GM12878 (cell line): ENCODE results near the gene SLC16A10. TPM values are rescaled to one million over a fixed set of nuclear protein-coding genes. Genes with fewer than 3 reads are reported as not detected.

Experiments
- ATAC-seq: fragments of 200-7000 bp; cut with Tn5 transposase; 3 replicates; pipeline ENCODE4 v1.9.1; 2020; ENCODE audit warnings: mild to moderate bottlenecking, moderate library complexity
- BruUV-seq: library from RNA; stranded (reverse); fragments of 400-500 nt; replicated peaks from 2 replicates; lab custom pipeline; 2021; lab: Mats Ljungman, UMichigan
- CTCF ChIA-PET: fragments of 300-600 bp; sonication (Branson Sonifier 250); formaldehyde crosslinking; extraction: SDS; loops from one replicate; lab custom pipeline; 2021; ENCODE audit warnings: inconsistent platforms; lab: Yijun Ruan, JAX
- POLR2A ChIA-PET: fragments of 350-600 bp; formaldehyde crosslinking; extraction: SDS; loops from one replicate; lab custom pipeline; 2021; ENCODE audit warnings: inconsistent platforms; lab: Charles Lee
- RAD21 ChIA-PET: fragments of 300-600 bp; sonication (Branson Sonifier 250); formaldehyde crosslinking; loops from one replicate; lab custom pipeline; 2023; ENCODE audit warnings: antibody characterized with exemption; ENCODE audit not compliant: unreplicated experiment; lab: Charles Lee
- SMC1A ChIA-PET: fragments of 300-600 bp; sonication (Branson Sonifier 250); formaldehyde crosslinking; loops from one replicate; lab custom pipeline; 2023; ENCODE audit not compliant: unreplicated experiment, uncharacterized antibody; lab: Charles Lee
- DNase-seq: peaks from one replicate; pipeline ENCODE4 v3.0.0-alpha.2; 2011; ENCODE audit warnings: low read depth, low spot score
- FAIRE-seq: peaks from 3 replicates; lab custom pipeline; 2011; peaks lifted over from hg19 to GRCh38; lab: Jason Lieb, UNC
- H2AFZ ChIP-seq: 2 replicates; pipeline ENCODE4 v1.6.0; 2011; ENCODE audit warnings: low read depth, low read length, control low read depth; ENCODE audit not compliant: control insufficient read depth
- H3K27ac ChIP-seq: 2 replicates; pipeline ENCODE4 v1.5.1; 2011; ENCODE audit warnings: control low read depth; ENCODE audit not compliant: control insufficient read depth, insufficient read depth
- H3K27me3 ChIP-seq, 2 experiments: replicated peaks in 1 of 2; 2 replicates each; pipeline versions ENCODE4 v1.6.0 to v1.6.1; 2011; ENCODE audit warnings: low read length in 1 of 2; ENCODE audit not compliant: control insufficient read depth in 2 of 2, insufficient read depth in 2 of 2
- H3K36me3 ChIP-seq, 2 experiments: 2 replicates each; pipeline ENCODE4 v1.5.1; 2011; ENCODE audit warnings: low read length in 1 of 2; ENCODE audit not compliant: control insufficient read depth in 2 of 2, insufficient read depth in 2 of 2
- H3K4me1 ChIP-seq: 2 replicates; pipeline ENCODE4 v1.6.1; 2011; ENCODE audit warnings: mild to moderate bottlenecking, low read length, moderate library complexity, mixed read lengths; ENCODE audit not compliant: control insufficient read depth, insufficient read depth
- H3K4me2 ChIP-seq: 2 replicates; pipeline ENCODE4 v1.6.0; 2011; ENCODE audit warnings: control low read depth; ENCODE audit not compliant: control insufficient read depth, insufficient read depth
- H3K4me3 ChIP-seq: fragments of 200-600 bp; sonication (generic); 2 replicates; pipeline ENCODE4 v1.5.1; 2016
- H3K79me2 ChIP-seq: 2 replicates; pipeline ENCODE4 v1.6.0; 2011; ENCODE audit warnings: low read length; ENCODE audit not compliant: control insufficient read depth, insufficient read depth
- H3K9ac ChIP-seq: 2 replicates; pipeline ENCODE4 v1.8.0; 2011; ENCODE audit warnings: low read length, control low read depth, mixed read lengths; ENCODE audit not compliant: control insufficient read depth, insufficient read depth
- H3K9me3 ChIP-seq: replicated peaks from 3 replicates; pipeline ENCODE4 v1.5.1; 2011; ENCODE audit warnings: mild to moderate bottlenecking, low read length; ENCODE audit not compliant: control insufficient read depth, insufficient read depth
- H4K20me1 ChIP-seq: 2 replicates; pipeline ENCODE4 v1.6.0; 2011; ENCODE audit not compliant: control insufficient read depth, insufficient read depth
- ATF7 ChIP-seq: fragments of 450-650 bp; IDR thresholded peaks from 2 replicates; pipeline ENCODE4 v1.6.1; 2016; ENCODE audit warnings: low read depth, mild to moderate bottlenecking
- CREB1 ChIP-seq: IDR thresholded peaks from 2 replicates; pipeline ENCODE4 v1.6.1; 2012; ENCODE audit warnings: low read depth, mild to moderate bottlenecking, inconsistent platforms
- GABPA ChIP-seq: IDR thresholded peaks from 2 replicates; pipeline ENCODE4 v1.6.1; 2014; ENCODE audit warnings: antibody characterized with exemption, low read depth, mild to moderate bottlenecking, inconsistent platforms
- HSF1 ChIP-seq: fragments of 150-350 bp; IDR thresholded peaks from 2 replicates; pipeline ENCODE4 v1.6.1; 2014; ENCODE audit warnings: mild to moderate bottlenecking, low read depth, low read length
- JUNB ChIP-seq: IDR thresholded peaks from 2 replicates; pipeline ENCODE4 v1.6.1; 2016; ENCODE audit warnings: antibody characterized with exemption, mild to moderate bottlenecking
- JUND ChIP-seq: IDR thresholded peaks from 2 replicates; pipeline ENCODE4 v1.6.1; 2012; ENCODE audit warnings: low read depth, mild to moderate bottlenecking, low read length, improper control_type of control experiment, moderate library complexity
- NFXL1 ChIP-seq: fragments of 450-650 bp; IDR thresholded peaks from 2 replicates; pipeline ENCODE4 v1.6.1; 2017; ENCODE audit warnings: antibody characterized with exemption, mild to moderate bottlenecking, borderline replicate concordance
- NKRF ChIP-seq: fragments of 450-650 bp; conservative IDR thresholded peaks from 2 replicates; pipeline ENCODE4 v1.6.1; 2017; ENCODE audit warnings: mild to moderate bottlenecking, moderate library complexity
- PML ChIP-seq: IDR thresholded peaks from 2 replicates; pipeline ENCODE4 v1.6.1; 2012; ENCODE audit warnings: low read length, inconsistent platforms
- RAD21 ChIP-seq: IDR thresholded peaks from 2 replicates; pipeline ENCODE4 v1.6.1; 2011; ENCODE audit warnings: mild to moderate bottlenecking, low read depth, low read length, moderate library complexity; ENCODE audit not compliant: insufficient read depth
- SMC3 ChIP-seq: IDR thresholded peaks from 2 replicates; pipeline ENCODE4 v1.6.1; 2011; ENCODE audit warnings: low read length, improper control_type of control experiment, borderline replicate concordance
- SREBF1 ChIP-seq: IDR thresholded peaks from 2 replicates; pipeline ENCODE4 v1.6.1; 2012; ENCODE audit warnings: mild to moderate bottlenecking, low read length
- TAF1 ChIP-seq: IDR thresholded peaks from 2 replicates; pipeline ENCODE4 v1.6.1; 2011; ENCODE audit warnings: mild to moderate bottlenecking, low read depth, low read length, borderline replicate concordance
- ZNF384 ChIP-seq: IDR thresholded peaks from 2 replicates; pipeline ENCODE4 v1.6.1; 2012; ENCODE audit warnings: low read depth, mild to moderate bottlenecking, low read length, improper control_type of control experiment, borderline replicate concordance
- WGBS: methylation state at CpG from one replicate; pipeline ENCODE4 v1.1.6; 2016; ENCODE audit warnings: low lambda C conversion rate; ENCODE audit not compliant: insufficient replicate concordance, insufficient coverage; ENCODE audit errors: missing lambda C conversion rate; 5-methylcytosine and 5-hydroxymethylcytosine counted together
- in situ Hi-C: fragments of 300-500 bp; cut with MboI; formaldehyde crosslinking; loops from 9 replicates; pipeline ENCODE4 v1.14.3; 2018; ENCODE audit warnings: mixed read lengths
- intact Hi-C: fragments of 100-400 bp; cut with micrococcal nuclease; formaldehyde crosslinking; loops from one replicate; pipeline ENCODE4 v1.14.2; 2022; ENCODE audit not compliant: unreplicated experiment
- polyA plus RNA-seq, 11 experiments: library from polyadenylated mRNA; depleted of rRNA in 4 of 11; unstranded in 6 of 11; stranded (reverse) in 5 of 11; fragments of >200 nt; fragmentation: Nextera tagmentation in 4 of 11; fragmentation: Illumina TruSeq in 1 of 11; extraction: Ambion mirVana in 4 of 11; extraction: Trizol in 1 of 11; gene quantifications; 1 replicate in 1 of 11; 2 replicates in 10 of 11; pipeline versions ENCODE4 v1.2.1 to v1.2.3, GENCODE V29; 2011 to 2016; ENCODE audit warnings: inconsistent platforms in 2 of 11, missing spikeins in 2 of 11, low read depth in 1 of 11
- total RNA-seq, 4 experiments: library from RNA; depleted of rRNA in 3 of 4; stranded (reverse); fragments of >200 nt in 3 of 4; fragmentation: Illumina TruSeq in 1 of 4; extraction: Trizol in 1 of 4; gene quantifications; 2 replicates each; pipeline versions ENCODE4 v1.2.1 to v1.2.3, GENCODE V29; 2013 to 2021
- TF ChIP-seq, protein P1 (sequence below), 3 experiments: IDR thresholded peaks in 2 of 3; conservative IDR thresholded peaks in 1 of 3; 2 replicates each; pipeline ENCODE4 v1.5.1; 2011; ENCODE audit warnings: low read depth in 3 of 3, low read length in 3 of 3, mild to moderate bottlenecking in 3 of 3, control low read depth in 2 of 3, moderate library complexity in 2 of 3, inconsistent platforms in 1 of 3, mixed read lengths in 1 of 3; ENCODE audit not compliant: control insufficient read depth in 2 of 3, insufficient read depth in 1 of 3; ENCODE audit errors: extremely low read depth in 1 of 3

The SLC16A10 gene
- total and polyA plus RNA-seq, 10 of the 15 experiments (the other 5 are each of a cell fraction or from before 2014, with no cell fraction given): 2.3 to 19.0 (median 8.0) TPM

GRCh38 chr6:111208933-111209332 lies 121.6 kb downstream of the SLC16A10 start (continued):
- TF ChIP-seq JUND (no peak), CREB1 (no peak)

DNA sequence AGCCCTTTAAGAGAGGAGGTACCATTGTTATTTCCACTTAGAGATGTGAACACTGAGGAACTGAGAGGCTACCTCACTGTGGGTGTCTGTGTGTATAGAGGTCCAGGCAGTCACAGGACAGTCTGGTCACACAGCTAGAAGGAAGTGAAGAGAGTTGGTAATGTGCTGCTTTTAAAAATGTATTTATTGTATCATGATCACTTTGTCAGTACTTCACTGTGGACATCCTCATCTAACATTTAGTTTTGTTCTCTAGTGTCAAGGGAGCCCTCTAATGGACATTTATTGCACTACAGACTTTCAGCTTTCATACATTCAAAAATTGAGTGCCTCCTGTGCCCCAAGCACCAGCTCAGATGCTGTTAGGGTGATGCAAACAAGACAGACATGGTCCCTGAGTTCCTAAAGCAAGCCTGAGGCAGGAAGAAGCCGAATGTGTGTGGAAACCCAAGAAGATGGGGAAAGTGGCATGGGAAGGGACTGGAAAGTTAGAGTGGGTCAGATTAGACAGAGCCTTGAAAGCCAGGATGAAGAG lies 123.0 kb downstream of the SLC16A10 start:
- H3K79me2 ChIP-seq: no peaks in the 10 kb centered on the region
- no peaks in the 10 kb centered on the region for H3K9me3 ChIP-seq
- no peak overlapping the region for H3K4me2 ChIP-seq
- H3K4me3 ChIP-seq: no peak overlapping the region
- no peaks in the 10 kb centered on the region for H3K36me3 ChIP-seq
- H3K4me1 ChIP-seq: no peaks in the 10 kb centered on the region
- ChIA-PET POLR2A (no interaction called here), RAD21 (interaction anchor here (0.6 to 4.5 kb wide), 9 partner anchors 13 to 528 kb away, joined by 3 to 42 read pairs (median 3); no protein-coding TSS in a partner anchor), SMC1A (interaction anchor here (0.6 to 3.9 kb wide), 19 partner anchors 8 to 268 kb away, joined by 3 to 33 read pairs (median 3); a partner anchor contains a TSS), CTCF (interaction anchor here (0.5 to 5.2 kb wide), 29 partner anchors 9 to 698 kb away, joined by 3 to 85 read pairs (median 4); no protein-coding TSS in a partner anchor)
- in situ Hi-C loops: loop anchor here (5.0 kb wide), 3 partner anchors 153 to 683 kb away; no protein-coding TSS in a partner anchor
- ATAC-seq (peak; percentile 92), FAIRE-seq (peak; percentile 95), DNase-seq (peak; percentile 30)
- no peaks in the 10 kb centered on the region for H4K20me1 ChIP-seq
- no peak overlapping the region for H2AFZ ChIP-seq
- no peak overlapping the region for H3K9ac ChIP-seq
- WGBS: 0% methylated on average over 1 of the region's 1 CpG
- no peak for TF ChIP-seq JUNB
- TF ChIP-seq SREBF1: no peak
- peak; percentile 78; the same call in 1 of the 2 replicates for TF ChIP-seq SMC3
- peak; percentile 91 for TF ChIP-seq RAD21
- no peak for TF ChIP-seq NKRF
- no peak for TF ChIP-seq ATF7
- no peak for TF ChIP-seq NFXL1
- TF ChIP-seq PML: no peak
- TF ChIP-seq TAF1: no peak
- TF ChIP-seq HSF1: no peak
- TF ChIP-seq GABPA: no peak
- TF ChIP-seq, protein P1, sequence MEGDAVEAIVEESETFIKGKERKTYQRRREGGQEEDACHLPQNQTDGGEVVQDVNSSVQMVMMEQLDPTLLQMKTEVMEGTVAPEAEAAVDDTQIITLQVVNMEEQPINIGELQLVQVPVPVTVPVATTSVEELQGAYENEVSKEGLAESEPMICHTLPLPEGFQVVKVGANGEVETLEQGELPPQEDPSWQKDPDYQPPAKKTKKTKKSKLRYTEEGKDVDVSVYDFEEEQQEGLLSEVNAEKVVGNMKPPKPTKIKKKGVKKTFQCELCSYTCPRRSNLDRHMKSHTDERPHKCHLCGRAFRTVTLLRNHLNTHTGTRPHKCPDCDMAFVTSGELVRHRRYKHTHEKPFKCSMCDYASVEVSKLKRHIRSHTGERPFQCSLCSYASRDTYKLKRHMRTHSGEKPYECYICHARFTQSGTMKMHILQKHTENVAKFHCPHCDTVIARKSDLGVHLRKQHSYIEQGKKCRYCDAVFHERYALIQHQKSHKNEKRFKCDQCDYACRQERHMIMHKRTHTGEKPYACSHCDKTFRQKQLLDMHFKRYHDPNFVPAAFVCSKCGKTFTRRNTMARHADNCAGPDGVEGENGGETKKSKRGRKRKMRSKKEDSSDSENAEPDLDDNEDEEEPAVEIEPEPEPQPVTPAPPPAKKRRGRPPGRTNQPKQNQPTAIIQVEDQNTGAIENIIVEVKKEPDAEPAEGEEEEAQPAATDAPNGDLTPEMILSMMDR (IDR thresholded peaks at IDR 0.05 in 2 of 3, conservative IDR thresholded peaks at IDR 0.05 in 1 of 3; ENCODE audit: control insufficient read depth in 2 of 3, extremely low read depth in 1 of 3, insufficient read depth in 1 of 3, low read depth in 3 of 3, low read length in 3 of 3): peak; percentile 65 to 78 (median 76)
- TF ChIP-seq ZNF384: no peak
- no peaks in the 10 kb centered on the region; a peak in 1 of 4 replicates for H3K27me3 ChIP-seq
- intact Hi-C loops: loop anchor here (1.0 kb wide), 3 partner anchors 153 to 682 kb away; no protein-coding TSS in a partner anchor
- H3K27ac ChIP-seq: no peak overlapping the region
- BruUV-seq: no TSS peak
